ENCODE data around the gene TTC34. TPM values are rescaled to one million over a fixed set of nuclear protein-coding genes. Genes with fewer than 3 reads are reported as not detected.
"Not testable (repeated sequence)": the region's sequence is repeated elsewhere in the genome, so short reads cannot be mapped to it uniquely, and the experiment has no call there.

Gene TTC34
- total and polyA plus RNA-seq, 2 of the 13 experiments (the other 11 are each of a cell fraction or from before 2014, with no cell fraction given) = 0.07 to 0.11 TPM

DNA sequence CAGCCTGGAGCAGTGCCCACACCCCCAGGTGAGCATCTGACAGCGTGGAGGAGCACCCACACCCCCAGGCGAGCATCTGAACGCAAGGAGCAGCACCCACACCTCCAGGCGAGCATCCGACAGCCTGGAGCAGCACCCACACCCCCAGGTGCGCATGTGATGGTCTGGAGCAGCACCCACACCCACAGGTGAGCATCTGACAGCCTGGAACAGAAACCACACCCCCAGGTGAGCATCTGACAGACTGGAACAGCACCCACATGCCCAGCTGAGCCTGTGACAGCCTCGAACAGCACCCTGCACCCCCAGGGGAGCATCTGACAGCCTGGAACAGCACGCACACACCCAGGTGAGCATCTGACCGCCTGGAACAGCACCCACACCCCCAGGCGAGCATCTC, 46.9 kb downstream of the TTC34 start:
- intact Hi-C loops (cut with micrococcal nuclease; ENCODE audit: unreplicated experiment); H4K20me1 ChIP-seq (ENCODE audit: insufficient read depth, low read length); H3K79me2 ChIP-seq (ENCODE audit: insufficient read depth, low read length); POLR2A ChIA-PET; H3K36me3 ChIP-seq (replicated peaks in 1 of 2; ENCODE audit: control insufficient read depth in 1 of 2, insufficient read depth in 2 of 2, low read length in 2 of 2); H2AFZ ChIP-seq (ENCODE audit: low read length); BruUV-seq (replicated peaks); DNase-seq (ENCODE audit: low spot score); FAIRE-seq; H3K27ac ChIP-seq (ENCODE audit: extremely low read length, insufficient read depth, low read length); H3K27me3 ChIP-seq (ENCODE audit: control insufficient read depth in 1 of 2, insufficient read depth in 2 of 2, low read length in 2 of 2); H3K4me3 ChIP-seq (replicated peaks in 1 of 3; ENCODE audit: insufficient read depth in 1 of 3, low read depth in 2 of 3, low read length in 3 of 3); CTCF ChIA-PET (ENCODE audit: low intra/inter-chr PET ratio, low total read pairs); H3K4me2 ChIP-seq (ENCODE audit: low read depth, low read length); H3K9ac ChIP-seq (ENCODE audit: insufficient read depth, low read depth, low read length); H3K4me1 ChIP-seq (ENCODE audit: insufficient read depth, low read length); ATAC-seq; H3K9me3 ChIP-seq (ENCODE audit: low read length); in situ Hi-C loops (cut with HindIII; ENCODE audit: extremely low pct_ligation_motif_present, low pct_unique_long_range_greater_than_20kb): not testable (repeated sequence)
- no CpG with 5 or more reads among the region's 10 CpGs for WGBS (ENCODE audit: low lambda C conversion rate)

DNA sequence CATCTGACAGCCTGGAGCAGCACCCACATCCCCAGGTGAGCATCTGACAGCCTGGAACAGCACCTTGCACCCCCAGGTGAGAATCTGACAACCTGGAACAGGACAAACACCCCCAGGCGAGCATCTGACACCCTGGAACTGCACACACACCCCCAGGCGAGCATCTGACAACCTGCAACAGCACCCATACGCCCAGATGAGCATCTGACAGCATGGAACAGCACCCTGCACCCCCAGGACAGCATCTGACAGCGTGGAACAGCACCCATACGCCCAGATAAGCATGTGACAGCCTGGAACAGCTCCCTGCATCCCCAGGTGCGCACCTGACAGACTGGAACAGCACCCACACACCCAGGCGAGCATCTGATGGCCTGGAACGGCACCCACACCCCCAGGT, 49.0 kb downstream of the TTC34 start:
- H3K27me3 ChIP-seq (ENCODE audit: control insufficient read depth in 1 of 2, insufficient read depth in 2 of 2, low read length in 2 of 2); H3K4me3 ChIP-seq (replicated peaks in 1 of 3; ENCODE audit: insufficient read depth in 1 of 3, low read depth in 2 of 3, low read length in 3 of 3); H3K9me3 ChIP-seq (ENCODE audit: low read length); POLR2A ChIA-PET; H3K4me2 ChIP-seq (ENCODE audit: low read depth, low read length); intact Hi-C loops (cut with micrococcal nuclease; ENCODE audit: unreplicated experiment); H3K4me1 ChIP-seq (ENCODE audit: insufficient read depth, low read length); CTCF ChIA-PET (ENCODE audit: low intra/inter-chr PET ratio, low total read pairs); H3K79me2 ChIP-seq (ENCODE audit: insufficient read depth, low read length); ATAC-seq; H2AFZ ChIP-seq (ENCODE audit: low read length); H3K27ac ChIP-seq (ENCODE audit: extremely low read length, insufficient read depth, low read length); DNase-seq (ENCODE audit: low spot score); FAIRE-seq; in situ Hi-C loops (cut with HindIII; ENCODE audit: extremely low pct_ligation_motif_present, low pct_unique_long_range_greater_than_20kb); H4K20me1 ChIP-seq (ENCODE audit: insufficient read depth, low read length); BruUV-seq (replicated peaks); H3K36me3 ChIP-seq (replicated peaks in 1 of 2; ENCODE audit: control insufficient read depth in 1 of 2, insufficient read depth in 2 of 2, low read length in 2 of 2); H3K9ac ChIP-seq (ENCODE audit: insufficient read depth, low read depth, low read length): not testable (repeated sequence)
- 0% methylated on average over 3 of the region's 8 CpGs for WGBS (ENCODE audit: low lambda C conversion rate)

DNA sequence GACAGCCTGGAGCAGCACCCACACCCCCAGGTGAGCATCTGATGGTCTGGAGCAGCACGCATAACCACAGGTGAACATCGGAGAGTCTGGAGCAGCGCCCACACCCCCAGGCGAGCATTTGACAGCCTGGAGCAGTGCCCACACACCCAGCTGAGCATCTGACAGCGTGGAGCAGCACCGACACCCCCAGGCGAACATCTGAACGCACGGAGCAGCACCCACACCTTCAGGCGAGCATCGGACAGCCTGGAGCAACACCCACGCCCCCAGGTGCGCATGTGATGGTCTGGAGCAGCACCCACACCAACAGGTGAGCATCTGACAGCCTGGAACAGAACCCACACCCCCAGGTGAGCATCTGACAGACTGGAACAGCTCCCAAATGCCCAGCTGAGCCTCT, 49.6 kb downstream of the TTC34 start:
- FAIRE-seq; H2AFZ ChIP-seq (ENCODE audit: low read length); POLR2A ChIA-PET; intact Hi-C loops (cut with micrococcal nuclease; ENCODE audit: unreplicated experiment); H4K20me1 ChIP-seq (ENCODE audit: insufficient read depth, low read length); H3K4me3 ChIP-seq (replicated peaks in 1 of 3; ENCODE audit: insufficient read depth in 1 of 3, low read depth in 2 of 3, low read length in 3 of 3); DNase-seq (ENCODE audit: low spot score); H3K79me2 ChIP-seq (ENCODE audit: insufficient read depth, low read length); H3K27ac ChIP-seq (ENCODE audit: extremely low read length, insufficient read depth, low read length); H3K9me3 ChIP-seq (ENCODE audit: low read length); H3K27me3 ChIP-seq (ENCODE audit: control insufficient read depth in 1 of 2, insufficient read depth in 2 of 2, low read length in 2 of 2); H3K4me1 ChIP-seq (ENCODE audit: insufficient read depth, low read length); in situ Hi-C loops (cut with HindIII; ENCODE audit: extremely low pct_ligation_motif_present, low pct_unique_long_range_greater_than_20kb); H3K36me3 ChIP-seq (replicated peaks in 1 of 2; ENCODE audit: control insufficient read depth in 1 of 2, insufficient read depth in 2 of 2, low read length in 2 of 2); CTCF ChIA-PET (ENCODE audit: low intra/inter-chr PET ratio, low total read pairs); H3K4me2 ChIP-seq (ENCODE audit: low read depth, low read length); ATAC-seq; H3K9ac ChIP-seq (ENCODE audit: insufficient read depth, low read depth, low read length); BruUV-seq (replicated peaks): not testable (repeated sequence)
- no CpG with 5 or more reads among the region's 13 CpGs for WGBS (ENCODE audit: low lambda C conversion rate)

DNA sequence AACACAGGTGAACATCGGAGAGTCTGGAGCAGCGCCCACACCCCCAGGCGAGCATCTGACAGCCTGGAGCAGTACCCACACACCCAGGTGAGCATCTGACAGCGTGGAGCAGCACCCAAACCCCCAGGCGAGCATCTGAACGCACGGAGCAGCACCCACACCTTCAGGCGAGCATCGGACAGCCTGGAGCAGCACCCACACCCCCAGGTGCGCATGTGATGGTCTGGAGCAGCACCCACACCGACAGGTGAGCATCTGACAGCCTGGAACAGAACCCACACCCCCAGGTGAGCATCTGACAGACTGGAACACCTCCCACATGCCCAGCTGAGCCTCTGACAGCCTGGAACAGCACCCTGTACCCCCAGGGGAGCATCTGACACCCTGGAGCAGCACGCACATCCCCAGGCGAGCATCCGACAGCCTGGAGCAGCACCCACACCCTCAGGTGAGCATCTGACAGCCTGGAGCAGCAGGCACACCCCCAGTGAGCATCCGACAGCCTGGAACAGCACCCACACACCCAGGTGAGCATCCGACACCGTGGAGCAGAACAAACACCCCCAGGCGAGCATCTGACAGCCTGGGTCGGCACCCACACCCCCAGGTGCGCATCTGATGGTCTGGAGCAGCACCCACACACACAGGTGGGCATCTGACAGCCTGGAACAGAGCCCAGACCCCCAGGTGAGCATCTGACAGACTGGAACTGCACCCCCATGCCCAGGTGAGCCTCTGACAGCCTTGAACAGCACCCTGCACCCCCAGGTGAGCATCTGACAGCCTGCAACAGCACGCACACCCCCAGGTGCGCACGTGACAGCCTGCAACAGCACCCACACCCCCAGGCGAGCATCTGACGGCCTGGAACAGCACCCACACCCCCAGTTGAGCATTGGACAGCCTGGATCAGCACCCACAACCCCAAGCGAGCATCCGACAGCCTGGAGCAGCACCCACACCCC, 50.4 kb downstream of the TTC34 start:
- H3K4me2 ChIP-seq (ENCODE audit: low read depth, low read length); H3K79me2 ChIP-seq (ENCODE audit: insufficient read depth, low read length); in situ Hi-C loops (cut with HindIII; ENCODE audit: extremely low pct_ligation_motif_present, low pct_unique_long_range_greater_than_20kb); DNase-seq (ENCODE audit: low spot score); H3K36me3 ChIP-seq (replicated peaks in 1 of 2; ENCODE audit: control insufficient read depth in 1 of 2, insufficient read depth in 2 of 2, low read length in 2 of 2); BruUV-seq (replicated peaks); FAIRE-seq; H3K4me3 ChIP-seq (replicated peaks in 1 of 3; ENCODE audit: insufficient read depth in 1 of 3, low read depth in 2 of 3, low read length in 3 of 3); H3K9me3 ChIP-seq (ENCODE audit: low read length); CTCF ChIA-PET (ENCODE audit: low intra/inter-chr PET ratio, low total read pairs); H2AFZ ChIP-seq (ENCODE audit: low read length); intact Hi-C loops (cut with micrococcal nuclease; ENCODE audit: unreplicated experiment); H3K4me1 ChIP-seq (ENCODE audit: insufficient read depth, low read length); ATAC-seq; H4K20me1 ChIP-seq (ENCODE audit: insufficient read depth, low read length); POLR2A ChIA-PET; H3K9ac ChIP-seq (ENCODE audit: insufficient read depth, low read depth, low read length); H3K27me3 ChIP-seq (ENCODE audit: control insufficient read depth in 1 of 2, insufficient read depth in 2 of 2, low read length in 2 of 2); H3K27ac ChIP-seq (ENCODE audit: extremely low read length, insufficient read depth, low read length): not testable (repeated sequence)
- 2% methylated on average over 5 of the region's 27 CpGs for WGBS (ENCODE audit: low lambda C conversion rate)

Data from HepG2 (cell line).